Measurements from ENCODE around the gene PFN2. TPM values are rescaled to one million over a fixed set of nuclear protein-coding genes. Genes with fewer than 3 reads are reported as not detected.

The PFN2 gene
- total RNA-seq, 1 donor from 2014 or later = 60.3 TPM

- no peak for DNase-seq (ENCODE audit: low spot score)
These were observed 53.5 kb downstream of the PFN2 start for GRCh38 chr3:149917124-149917667.

Other genes starting within 250 kb of the PFN2 start
- 27.5 TPM for gene COMMD2, start 218.4 kb downstream of the PFN2 start, total RNA-seq
- not detected for gene ANKUB1, start 178.3 kb downstream of the PFN2 start, total RNA-seq
- 76.0 TPM for gene RNF13, start 157.7 kb downstream of the PFN2 start, total RNA-seq